HEK293 (cell line): ENCODE data around the gene KIAA0319L.

Experiments
- CTCF ChIA-PET: fragments of 350-600 bp; formaldehyde crosslinking; extraction: SDS; loops from one replicate; lab custom pipeline; 2021; ENCODE audit warnings: antibody characterized with exemption; lab: Yijun Ruan, JAX
- POLR2A ChIA-PET: fragments of 300-600 bp; formaldehyde crosslinking; extraction: SDS; loops from one replicate; lab custom pipeline; 2020; ENCODE audit warnings: antibody characterized with exemption, inconsistent platforms; lab: Yijun Ruan, JAX
- H3K27ac ChIP-seq: fragments of 200-500 bp; sonication (Bioruptor generic); 2 replicates; pipeline ENCODE4 v1.5.1; 2014; ENCODE audit warnings: low read depth, low read length, control low read depth, inconsistent platforms; ENCODE audit errors: extremely low read depth
- H3K36me3 ChIP-seq, 2 experiments: fragments of 200-500 bp in 1 of 2; sonication (Bioruptor generic) in 1 of 2; 1 replicate in 1 of 2; 2 replicates in 1 of 2; pipeline ENCODE4 v1.5.1; 2014 to 2017; ENCODE audit warnings: inconsistent platforms in 2 of 2, low read length in 2 of 2; ENCODE audit not compliant: control insufficient read depth in 2 of 2, insufficient read depth in 1 of 2
- H3K4me1 ChIP-seq: fragments of 200-500 bp; sonication (Bioruptor generic); 2 replicates; pipeline ENCODE4 v1.5.1; 2014; ENCODE audit warnings: mild to moderate bottlenecking, low read length, inconsistent platforms; ENCODE audit not compliant: control insufficient read depth, insufficient read depth
- H3K4me3 ChIP-seq: 2 replicates; pipeline ENCODE4 v1.5.1; 2011; ENCODE audit warnings: low read depth, mild to moderate bottlenecking, control low read depth, low read length, moderate library complexity
- H3K9me3 ChIP-seq: fragments of 200-500 bp; sonication (Bioruptor generic); 2 replicates; pipeline ENCODE4 v1.5.1; 2014; ENCODE audit warnings: low read depth, low read length, inconsistent platforms; ENCODE audit not compliant: control insufficient read depth, insufficient read depth
- HOXC10 ChIP-seq: sonication (generic); formaldehyde crosslinking; IDR thresholded peaks from 2 replicates; pipeline ENCODE4 v1.8.1; 2023; ENCODE audit warnings: mild to moderate bottlenecking, missing genetic modification reagents
- IKZF3 ChIP-seq: fragments of 450-650 bp; IDR thresholded peaks from 2 replicates; pipeline ENCODE4 v1.5.0; 2018; ENCODE audit warnings: missing biosample characterization, mild to moderate bottlenecking, missing genetic modification characterization, moderate library complexity
- KLF1 ChIP-seq: fragments of 450-650 bp; formaldehyde crosslinking; IDR thresholded peaks from 2 replicates; pipeline ENCODE4 v1.5.1; 2016; ENCODE audit warnings: missing biosample characterization, missing genetic modification characterization
- MZF1 ChIP-seq: fragments of 450-650 bp; formaldehyde crosslinking; IDR thresholded peaks from 2 replicates; pipeline ENCODE4 v1.5.1; 2017; ENCODE audit warnings: missing biosample characterization, missing genetic modification characterization, borderline replicate concordance
- PRDM1 ChIP-seq: fragments of 450-650 bp; formaldehyde crosslinking; IDR thresholded peaks from 2 replicates; pipeline ENCODE4; 2016; ENCODE audit warnings: missing biosample characterization, missing genetic modification characterization
- REST ChIP-seq: fragments of 450-650 bp; formaldehyde crosslinking; IDR thresholded peaks from 2 replicates; pipeline ENCODE4 v1.5.1; 2016; ENCODE audit warnings: missing biosample characterization, missing genetic modification characterization
- SCRT2 ChIP-seq: fragments of 450-650 bp; formaldehyde crosslinking; IDR thresholded peaks from 2 replicates; pipeline ENCODE4 v1.5.1; 2016; ENCODE audit warnings: missing biosample characterization, missing genetic modification characterization
- SP2 ChIP-seq: fragments of 450-650 bp; formaldehyde crosslinking; IDR thresholded peaks from 2 replicates; pipeline ENCODE4 v1.5.1; 2016; ENCODE audit warnings: missing biosample characterization, missing genetic modification characterization
- SP7 ChIP-seq: fragments of 450-650 bp; formaldehyde crosslinking; IDR thresholded peaks from 2 replicates; pipeline ENCODE4 v1.5.1; 2016; ENCODE audit warnings: missing biosample characterization, missing genetic modification characterization
- TRIM28 ChIP-seq: IDR thresholded peaks from 2 replicates; pipeline ENCODE4 v1.6.1; 2011; ENCODE audit warnings: low read length, control low read depth, borderline replicate concordance
- ZBTB6 ChIP-seq: fragments of 450-650 bp; formaldehyde crosslinking; IDR thresholded peaks from 2 replicates; pipeline ENCODE4 v1.5.1; 2017; ENCODE audit warnings: missing biosample characterization, missing genetic modification characterization
- ZNF16 ChIP-seq: fragments of 450-650 bp; formaldehyde crosslinking; IDR thresholded peaks from 2 replicates; pipeline ENCODE4 v1.5.1; 2016; ENCODE audit warnings: low read depth, missing biosample characterization, missing genetic modification characterization
- ZNF175 ChIP-seq: fragments of 450-650 bp; formaldehyde crosslinking; IDR thresholded peaks from 2 replicates; pipeline ENCODE4 v1.5.1; 2016; ENCODE audit warnings: missing biosample characterization, missing genetic modification characterization
- ZNF221 ChIP-seq: fragments of 450-650 bp; formaldehyde crosslinking; IDR thresholded peaks from 2 replicates; pipeline ENCODE4 v1.5.1; 2017; ENCODE audit warnings: missing biosample characterization, missing genetic modification characterization, borderline replicate concordance
- ZNF266 ChIP-seq: fragments of 450-650 bp; formaldehyde crosslinking; IDR thresholded peaks from 2 replicates; pipeline ENCODE4 v1.5.1; 2016; ENCODE audit warnings: missing biosample characterization, missing genetic modification characterization, low read depth
- ZNF391 ChIP-seq: fragments of 450-650 bp; formaldehyde crosslinking; IDR thresholded peaks from 2 replicates; pipeline ENCODE4 v1.5.1; 2016; ENCODE audit warnings: low read depth, missing biosample characterization, missing genetic modification characterization, borderline replicate concordance
- ZNF518A ChIP-seq: fragments of 450-650 bp; formaldehyde crosslinking; conservative IDR thresholded peaks from 2 replicates; pipeline ENCODE4 v1.5.1; 2016; ENCODE audit warnings: low read depth, missing biosample characterization, missing genetic modification characterization
- ZNF521 ChIP-seq: fragments of 450-650 bp; formaldehyde crosslinking; IDR thresholded peaks from 2 replicates; pipeline ENCODE4 v1.5.1; 2017; ENCODE audit warnings: missing biosample characterization, mild to moderate bottlenecking, missing genetic modification characterization
- ZNF626 ChIP-seq: fragments of 450-650 bp; sonication (Bioruptor Pico); formaldehyde crosslinking; IDR thresholded peaks from 2 replicates; pipeline ENCODE4 v1.5.1; 2018; ENCODE audit warnings: missing biosample characterization, missing genetic modification characterization, inconsistent platforms
- ZNF791 ChIP-seq: fragments of 450-650 bp; formaldehyde crosslinking; IDR thresholded peaks from 2 replicates; pipeline ENCODE4 v1.5.1; 2016; ENCODE audit warnings: missing biosample characterization, missing genetic modification characterization

Gene KIAA0319L

GRCh38 chr1:35563166-35563565, 6.0 kb upstream of the KIAA0319L start:
- ChIA-PET POLR2A (no interaction called here), CTCF (no interaction called here)
- H3K4me3 ChIP-seq, result no peak overlapping the region
- H3K27ac ChIP-seq, result no peak overlapping the region
- peaks cover 0 to 80% of the 10 kb centered on the region in 2 experiments; a peak in 2 of 3 replicates for H3K36me3 ChIP-seq
- H3K4me1 ChIP-seq, result 0 out of 2 replicates have a peak, but pooled peaks cover 2% of the 10 kb centered on the region
- TF ChIP-seq PRDM1 (no peak), ZNF221 (no peak), IKZF3 (tag by site-specific recombination) (no peak), HOXC10 (CRISPR knock-in tag) (no peak), REST (no peak), ZNF626 (tag by site-specific recombination) (no peak), ZNF521 (no peak), ZNF518A (no peak), MZF1 (tag by site-specific recombination) (no peak), ZBTB6 (tag by site-specific recombination) (no peak), ZNF175 (tag by site-specific recombination) (no peak), ZNF791 (tag by site-specific recombination) (no peak), KLF1 (no peak), ZNF391 (tag by site-specific recombination) (no peak), ZNF266 (tag by site-specific recombination) (no peak), ZNF16 (tag by site-specific recombination) (no peak), TRIM28 (no peak), SCRT2 (tag by site-specific recombination) (no peak), SP2 (tag by site-specific recombination) (no peak), SP7 (tag by site-specific recombination) (no peak)
- TF ChIP-seq, all 188 proteins: peak for 0
- no peaks in the 10 kb centered on the region for H3K9me3 ChIP-seq
